Measurements from ENCODE around the gene MAP2K5.
"Not testable (repeated sequence)": the region's sequence is repeated elsewhere in the genome, so short reads cannot be mapped to it uniquely, and the experiment has no call there.

MAP2K5 gene

DNA sequence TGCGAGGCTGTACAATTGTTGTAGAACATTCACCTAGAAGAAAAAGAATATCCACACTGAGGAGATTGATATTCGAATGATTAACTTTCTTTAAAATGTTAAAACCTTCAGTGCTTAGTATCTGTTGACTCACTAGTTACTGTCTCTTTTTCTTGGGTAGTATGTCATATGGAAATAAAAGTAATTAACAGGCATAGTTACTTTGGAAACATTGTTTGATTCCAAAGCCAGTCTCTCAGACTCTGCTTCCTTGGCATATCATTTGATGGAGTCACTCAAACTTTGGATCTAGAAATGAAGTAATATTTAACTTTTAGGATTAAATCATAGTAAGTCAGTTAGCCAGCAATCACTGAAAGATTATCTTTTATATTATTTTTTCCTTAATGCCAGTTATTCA, 63.4 kb downstream of the MAP2K5 start:
- no peak for DNase-seq

- no peak for DNase-seq
These were observed 64.2 kb downstream of the MAP2K5 start for GRCh38 chr15:67606742-67607141.

- DNase-seq: no peak
These were observed 64.8 kb downstream of the MAP2K5 start for GRCh38 chr15:67607329-67607728.

GRCh38 chr15:67607959-67608637, 65.6 kb downstream of the MAP2K5 start:
- DNase-seq: no peak

GRCh38 chr15:67608638-67608959, 66.1 kb downstream of the MAP2K5 start:
- no peak for DNase-seq

- DNase-seq: no peak
These were observed 69.2 kb downstream of the MAP2K5 start for GRCh38 chr15:67611370-67612369.

DNA sequence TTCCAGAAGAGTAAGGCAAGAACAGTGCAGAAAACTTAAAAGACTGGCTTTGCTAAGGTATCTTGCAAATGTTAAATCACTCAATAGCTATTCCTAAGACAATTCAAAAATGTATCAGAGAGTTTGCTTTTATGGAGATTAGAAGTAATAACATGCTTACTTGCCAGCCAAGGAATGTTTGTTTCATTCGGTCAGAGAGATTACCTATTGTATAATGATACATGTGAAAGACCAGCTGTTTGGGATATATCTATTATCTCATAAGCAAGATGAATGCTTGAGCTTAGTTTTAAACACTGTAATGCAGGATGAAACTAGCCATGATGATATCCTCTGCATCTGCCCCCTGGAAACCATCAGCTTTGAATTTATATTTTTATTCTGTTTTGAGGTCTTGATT, 70.7 kb downstream of the MAP2K5 start:
- DNase-seq: no peak

GRCh38 chr15:67613708-67614107, 71.2 kb downstream of the MAP2K5 start:
- no peak for DNase-seq

DNA sequence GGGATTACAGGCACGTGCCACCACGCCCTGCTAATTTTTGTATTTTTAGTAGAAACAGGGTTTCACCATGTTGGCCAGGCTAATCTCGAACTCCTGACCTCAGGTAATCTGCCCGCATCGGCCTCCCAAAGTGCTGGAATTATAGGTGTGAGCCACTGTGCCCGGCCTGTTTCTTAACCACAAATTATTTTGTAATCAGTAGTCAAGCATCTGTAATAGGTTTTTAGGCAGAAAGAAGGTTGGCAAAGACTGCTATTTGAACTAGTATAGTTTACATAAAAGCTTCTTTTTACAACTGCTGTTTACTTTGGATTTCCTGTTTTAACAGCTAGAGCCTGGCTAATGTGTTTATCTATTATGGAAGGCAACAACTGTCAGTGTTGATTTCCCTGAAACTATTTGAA, 72.6 kb downstream of the MAP2K5 start:
- not testable (repeated sequence) for DNase-seq

- DNase-seq: no peak
These were observed 75.8 kb downstream of the MAP2K5 start for GRCh38 chr15:67618297-67618696.

- DNase-seq: no peak
These were observed 79.6 kb downstream of the MAP2K5 start for GRCh38 chr15:67622110-67622509.

GRCh38 chr15:67632261-67632660, 89.8 kb downstream of the MAP2K5 start:
- no peak for DNase-seq

GRCh38 chr15:67635950-67636349, 93.4 kb downstream of the MAP2K5 start:
- DNase-seq: not testable (repeated sequence)

GRCh38 chr15:67639591-67639990, 97.1 kb downstream of the MAP2K5 start:
- DNase-seq: no peak

- no peak for DNase-seq
These were observed 99.0 kb downstream of the MAP2K5 start for GRCh38 chr15:67641453-67641852.

- no peak for DNase-seq
These were observed 104.3 kb downstream of the MAP2K5 start for GRCh38 chr15:67646847-67647246.

DNA sequence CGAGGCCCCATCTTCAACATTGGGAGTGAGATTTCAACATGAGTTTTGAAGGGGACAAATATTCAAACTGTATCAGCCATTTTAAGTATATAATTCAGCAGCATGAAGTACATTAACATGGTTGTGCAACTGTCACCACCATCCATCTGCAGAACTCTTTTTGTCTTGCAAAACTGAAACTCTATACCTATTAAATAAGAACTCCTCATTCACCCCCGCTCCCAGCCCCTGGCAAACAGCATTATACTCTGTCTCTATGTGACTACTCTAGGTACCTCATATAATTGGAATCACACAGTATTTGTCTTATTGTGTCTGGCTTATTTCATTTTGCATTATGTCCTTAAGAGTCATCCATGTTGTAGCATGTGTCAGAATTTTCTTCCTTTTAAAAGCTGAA, 110.1 kb downstream of the MAP2K5 start:
- no peak for DNase-seq

DNA sequence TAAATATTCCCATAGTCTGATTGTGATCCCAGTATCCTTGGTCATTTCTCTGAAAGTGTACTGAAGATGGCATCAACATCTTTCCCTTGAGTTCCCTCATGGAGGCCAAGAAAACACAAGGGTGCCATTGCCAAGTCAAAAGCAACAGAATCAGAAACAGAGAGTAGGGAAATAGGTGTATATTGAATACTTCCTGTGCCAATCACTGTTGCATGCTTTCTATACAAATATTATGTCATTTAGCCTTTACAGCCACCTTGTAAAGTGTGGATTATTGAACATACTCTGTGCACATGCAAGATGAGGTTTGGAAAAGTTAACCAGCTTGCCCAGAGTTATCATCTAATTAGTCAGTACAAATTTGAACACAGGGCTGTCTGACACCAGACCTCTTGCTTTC, 117.9 kb downstream of the MAP2K5 start:
- DNase-seq: no peak

GRCh38 chr15:67660874-67661606, 118.5 kb downstream of the MAP2K5 start:
- DNase-seq: no peak

DNA sequence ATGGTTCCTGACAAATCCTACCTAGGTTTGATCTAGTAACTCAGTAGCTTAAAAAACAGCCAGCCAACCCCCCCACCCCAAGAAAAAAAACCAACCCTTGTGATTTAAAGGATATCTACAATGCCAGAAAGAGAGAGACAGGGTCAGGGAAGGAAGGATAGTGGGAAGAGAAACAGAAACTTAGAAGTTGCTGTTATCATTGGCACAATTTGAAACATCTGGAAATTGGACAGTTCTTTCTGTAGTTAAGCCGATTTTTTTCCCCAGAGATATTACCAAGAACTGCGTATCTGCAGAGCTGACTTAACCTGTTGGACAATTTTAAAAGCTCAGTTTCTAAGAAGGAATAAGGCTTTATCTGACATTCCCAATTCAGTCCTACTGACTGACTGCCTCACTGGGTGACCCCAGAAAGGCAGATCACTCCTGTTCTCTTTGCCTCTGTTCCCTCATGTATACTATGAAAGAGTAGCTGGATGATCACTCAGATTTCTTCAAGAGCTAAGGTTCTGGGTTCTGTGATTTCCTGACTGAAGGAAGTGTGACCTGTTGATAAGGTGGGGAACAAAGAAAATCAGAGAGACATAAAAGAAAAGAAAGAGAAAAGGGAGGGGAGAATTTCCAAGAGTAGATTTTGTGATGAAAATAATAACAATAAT, 128.3 kb downstream of the MAP2K5 start:
- no peak for DNase-seq

GRCh38 chr15:67672834-67673233, 130.3 kb downstream of the MAP2K5 start:
- not testable (repeated sequence) for DNase-seq

DNA sequence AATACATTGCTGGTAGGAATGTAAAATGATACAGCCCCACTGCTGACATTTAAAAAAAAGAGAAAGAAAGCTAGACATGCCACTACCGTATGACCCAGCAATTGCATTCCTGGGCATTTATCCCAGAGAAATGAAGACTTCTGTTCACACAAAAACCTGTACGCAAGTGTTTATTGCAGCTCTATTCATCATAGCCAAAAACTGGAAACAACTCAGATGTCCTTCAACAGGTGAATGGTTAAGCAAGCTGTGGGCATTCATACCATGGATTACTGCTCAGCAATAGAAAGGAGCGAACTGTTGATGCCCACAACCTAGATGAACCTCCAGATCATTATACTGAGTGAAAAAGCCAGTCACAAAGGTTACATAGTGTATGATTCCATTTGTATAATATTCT, 132.5 kb downstream of the MAP2K5 start:
- no peak for DNase-seq

GRCh38 chr15:67678089-67678488, 135.6 kb downstream of the MAP2K5 start:
- DNase-seq: no peak

Data from activated CD4-positive, alpha-beta T cell treated with anti-CD3 and anti-CD28 coated beads, Interleukin-2, amount 50 U/mL, for 16 hours (primary cell).